LNCaP clone FGC (cell line): Measurements from ENCODE around the gene ADIRF.
"Not testable (repeated sequence)": the region's sequence is repeated elsewhere in the genome, so short reads cannot be mapped to it uniquely, and the experiment has no call there.

ENCODE experiments used
- DNase-seq: peaks from one replicate; pipeline ENCODE4 v3.0.0-alpha.2; 2011; ENCODE audit warnings: low read depth
- H3K4me3 ChIP-seq: 2 replicates; pipeline ENCODE4 v1.5.1; 2011; ENCODE audit warnings: mild to moderate bottlenecking, low read depth, low read length, control low read depth
- TF ChIP-seq, protein P1 (sequence below): IDR thresholded peaks from 2 replicates; pipeline ENCODE4 v1.5.1; 2012; ENCODE audit warnings: mild to moderate bottlenecking; ENCODE audit not compliant: control insufficient read depth, insufficient read depth; ENCODE audit errors: extremely low read depth

Gene ADIRF

DNA sequence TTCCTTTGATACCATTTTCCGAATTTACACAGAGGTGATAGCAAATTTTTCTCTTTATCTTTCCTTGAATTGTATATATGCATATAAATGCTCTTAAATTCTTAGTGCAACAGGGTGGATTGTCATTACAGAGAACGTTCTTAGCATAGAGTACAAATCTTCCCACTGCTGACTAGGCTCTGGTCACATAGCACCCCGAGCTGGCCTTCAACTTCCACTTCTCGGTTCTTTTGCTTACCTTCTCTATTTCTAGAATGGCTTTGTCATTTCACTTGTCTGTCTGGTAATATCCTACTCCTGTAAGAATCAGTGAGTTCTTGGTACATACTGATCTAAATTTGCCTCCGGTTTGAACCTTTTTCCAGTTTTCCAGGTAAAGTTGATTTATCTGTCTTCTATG is 13.4 kb downstream of the ADIRF start:
- TF ChIP-seq, protein P1, sequence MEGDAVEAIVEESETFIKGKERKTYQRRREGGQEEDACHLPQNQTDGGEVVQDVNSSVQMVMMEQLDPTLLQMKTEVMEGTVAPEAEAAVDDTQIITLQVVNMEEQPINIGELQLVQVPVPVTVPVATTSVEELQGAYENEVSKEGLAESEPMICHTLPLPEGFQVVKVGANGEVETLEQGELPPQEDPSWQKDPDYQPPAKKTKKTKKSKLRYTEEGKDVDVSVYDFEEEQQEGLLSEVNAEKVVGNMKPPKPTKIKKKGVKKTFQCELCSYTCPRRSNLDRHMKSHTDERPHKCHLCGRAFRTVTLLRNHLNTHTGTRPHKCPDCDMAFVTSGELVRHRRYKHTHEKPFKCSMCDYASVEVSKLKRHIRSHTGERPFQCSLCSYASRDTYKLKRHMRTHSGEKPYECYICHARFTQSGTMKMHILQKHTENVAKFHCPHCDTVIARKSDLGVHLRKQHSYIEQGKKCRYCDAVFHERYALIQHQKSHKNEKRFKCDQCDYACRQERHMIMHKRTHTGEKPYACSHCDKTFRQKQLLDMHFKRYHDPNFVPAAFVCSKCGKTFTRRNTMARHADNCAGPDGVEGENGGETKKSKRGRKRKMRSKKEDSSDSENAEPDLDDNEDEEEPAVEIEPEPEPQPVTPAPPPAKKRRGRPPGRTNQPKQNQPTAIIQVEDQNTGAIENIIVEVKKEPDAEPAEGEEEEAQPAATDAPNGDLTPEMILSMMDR = no peak
- DNase-seq = no peak
- H3K4me3 ChIP-seq = no peak overlapping the region

- not testable (repeated sequence) for DNase-seq, H3K4me3 ChIP-seq
These were observed 16.2 kb downstream of the ADIRF start for GRCh38 chr10:86984498-86984897.

DNA sequence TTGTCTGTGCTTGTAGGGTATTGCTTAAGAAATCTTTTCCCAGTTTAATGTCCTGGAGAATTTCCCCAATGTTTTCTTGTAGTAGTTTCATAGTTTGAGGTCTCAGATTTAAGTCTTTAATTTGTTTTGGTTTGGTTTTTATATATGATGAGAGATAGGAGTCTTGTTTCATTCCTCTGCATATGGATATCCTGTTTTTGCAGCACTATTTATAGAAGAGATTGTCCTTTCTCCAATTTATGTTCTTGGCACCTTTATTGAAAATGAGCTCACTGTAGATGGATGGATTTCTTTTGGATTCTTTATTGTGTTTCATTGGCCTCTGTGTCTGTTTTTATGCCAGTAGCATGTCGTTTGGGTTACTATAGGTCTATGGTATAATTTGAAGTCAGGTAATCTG is 20.2 kb downstream of the ADIRF start:
- DNase-seq = peak; percentile 11
- TF ChIP-seq, protein P1 = no peak
- no peak overlapping the region for H3K4me3 ChIP-seq

- not testable (repeated sequence) for DNase-seq, H3K4me3 ChIP-seq
These were observed 23.1 kb downstream of the ADIRF start for GRCh38 chr10:86991362-86991761.

- DNase-seq = no peak
- H3K4me3 ChIP-seq = no peak overlapping the region
- TF ChIP-seq, protein P1 = no peak
These were observed 24.2 kb downstream of the ADIRF start for GRCh38 chr10:86992456-86992855.

DNA sequence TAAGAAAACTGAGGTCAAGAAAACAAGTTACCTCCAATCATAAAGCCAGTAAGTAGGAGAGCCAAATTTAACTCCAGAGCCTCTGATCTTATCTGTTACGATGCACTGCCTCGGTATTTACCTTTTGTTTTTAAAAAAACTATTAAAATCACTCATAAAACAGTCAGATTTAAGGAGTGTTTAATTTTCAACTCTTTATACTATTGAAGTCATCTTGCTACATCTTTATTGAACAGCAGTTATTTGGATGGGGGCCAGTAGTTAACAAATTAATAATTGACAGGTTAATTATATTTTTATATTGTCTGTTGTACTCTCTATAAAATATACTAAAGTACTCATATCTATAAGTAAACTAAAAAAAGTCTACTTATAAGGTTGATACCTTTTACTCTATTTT is 24.6 kb downstream of the ADIRF start:
- DNase-seq = peak; percentile 73
- no peak overlapping the region for H3K4me3 ChIP-seq
- TF ChIP-seq, protein P1 = no peak

- DNase-seq, H3K4me3 ChIP-seq: not testable (repeated sequence)
These were observed 31.6 kb downstream of the ADIRF start for GRCh38 chr10:86999802-87000403.

- no peak overlapping the region for H3K4me3 ChIP-seq
- DNase-seq = no peak
- TF ChIP-seq, protein P1 = no peak
These were observed 32.2 kb downstream of the ADIRF start for GRCh38 chr10:87000491-87000890.

- not testable (repeated sequence) for H3K4me3 ChIP-seq
These were observed 38.8 kb downstream of the ADIRF start for GRCh38 chr10:87007124-87007523.

GRCh38 chr10:87007674-87008073 is 39.4 kb downstream of the ADIRF start:
- peak; percentile 35 for DNase-seq

More at GRCh38 chr10:87007124-87007523, 38.8 kb downstream of the ADIRF start:
- DNase-seq = peak; percentile 47

GRCh38 chr10:87008303-87008702 is 40.0 kb downstream of the ADIRF start:
- peak; percentile 13 for DNase-seq
- H3K4me3 ChIP-seq = not testable (repeated sequence)

More at GRCh38 chr10:87007674-87008073, 39.4 kb downstream of the ADIRF start:
- not testable (repeated sequence) for H3K4me3 ChIP-seq

GRCh38 chr10:87009134-87009696 is 40.9 kb downstream of the ADIRF start:
- DNase-seq, H3K4me3 ChIP-seq: not testable (repeated sequence)

GRCh38 chr10:87013528-87013927 is 45.2 kb downstream of the ADIRF start:
- not testable (repeated sequence) for DNase-seq

More at GRCh38 chr10:87013528-87013927, 45.2 kb downstream of the ADIRF start:
- not testable (repeated sequence) for H3K4me3 ChIP-seq
